ENCODE measurements around the gene C16orf95. TPM values are rescaled to one million over a fixed set of nuclear protein-coding genes. Genes with fewer than 3 reads are reported as not detected.

Gene C16orf95
- total and polyA plus RNA-seq, 4 donors = 2.0 to 6.2 (median 4.6) TPM

DNA sequence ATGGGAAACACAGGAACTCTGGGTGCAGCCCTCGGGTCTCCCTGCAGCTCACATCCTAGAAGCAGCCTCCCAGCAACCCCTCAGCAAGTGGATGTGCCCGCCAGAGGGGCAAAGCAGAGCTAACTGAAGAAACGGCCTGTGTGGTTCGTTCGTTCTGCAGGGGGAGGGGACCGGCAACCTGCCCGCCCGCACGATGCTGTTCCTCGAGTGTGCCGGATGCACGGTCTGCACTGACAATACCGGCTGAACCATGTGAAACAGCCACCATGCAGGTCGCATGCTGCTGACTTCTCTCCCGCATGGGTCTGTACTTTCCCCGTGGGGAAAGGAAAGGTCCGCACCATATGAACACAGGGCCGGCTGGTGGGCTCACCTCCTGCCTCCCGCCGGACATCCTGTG, 25.3 kb upstream of the C16orf95 start:
- TF ChIP-seq, protein P1, sequence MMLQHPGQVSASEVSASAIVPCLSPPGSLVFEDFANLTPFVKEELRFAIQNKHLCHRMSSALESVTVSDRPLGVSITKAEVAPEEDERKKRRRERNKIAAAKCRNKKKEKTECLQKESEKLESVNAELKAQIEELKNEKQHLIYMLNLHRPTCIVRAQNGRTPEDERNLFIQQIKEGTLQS (IDR thresholded peaks at IDR 0.05) = no peak
- no peak for TF ChIP-seq EGR1 (IDR thresholded peaks at IDR 0.05; ENCODE audit: low read depth in 2 of 2)
- TF ChIP-seq, protein P2, sequence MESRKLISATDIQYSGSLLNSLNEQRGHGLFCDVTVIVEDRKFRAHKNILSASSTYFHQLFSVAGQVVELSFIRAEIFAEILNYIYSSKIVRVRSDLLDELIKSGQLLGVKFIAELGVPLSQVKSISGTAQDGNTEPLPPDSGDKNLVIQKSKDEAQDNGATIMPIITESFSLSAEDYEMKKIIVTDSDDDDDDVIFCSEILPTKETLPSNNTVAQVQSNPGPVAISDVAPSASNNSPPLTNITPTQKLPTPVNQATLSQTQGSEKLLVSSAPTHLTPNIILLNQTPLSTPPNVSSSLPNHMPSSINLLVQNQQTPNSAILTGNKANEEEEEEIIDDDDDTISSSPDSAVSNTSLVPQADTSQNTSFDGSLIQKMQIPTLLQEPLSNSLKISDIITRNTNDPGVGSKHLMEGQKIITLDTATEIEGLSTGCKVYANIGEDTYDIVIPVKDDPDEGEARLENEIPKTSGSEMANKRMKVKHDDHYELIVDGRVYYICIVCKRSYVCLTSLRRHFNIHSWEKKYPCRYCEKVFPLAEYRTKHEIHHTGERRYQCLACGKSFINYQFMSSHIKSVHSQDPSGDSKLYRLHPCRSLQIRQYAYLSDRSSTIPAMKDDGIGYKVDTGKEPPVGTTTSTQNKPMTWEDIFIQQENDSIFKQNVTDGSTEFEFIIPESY (IDR thresholded peaks at IDR 0.05) = no peak
- no peak for TF ChIP-seq FOXA2 (IDR thresholded peaks at IDR 0.05)
- TF ChIP-seq RAD21 (IDR thresholded peaks at IDR 0.05) = no peak
- TF ChIP-seq YY1 (IDR thresholded peaks at IDR 0.05) = no peak
- TF ChIP-seq HNF4A (conservative IDR thresholded peaks at IDR 0.05) = no peak
- TF ChIP-seq RXRA (IDR thresholded peaks at IDR 0.05) = no peak
- TF ChIP-seq, protein P3, sequence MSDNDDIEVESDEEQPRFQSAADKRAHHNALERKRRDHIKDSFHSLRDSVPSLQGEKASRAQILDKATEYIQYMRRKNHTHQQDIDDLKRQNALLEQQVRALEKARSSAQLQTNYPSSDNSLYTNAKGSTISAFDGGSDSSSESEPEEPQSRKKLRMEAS (IDR thresholded peaks at IDR 0.05) = no peak
- TF ChIP-seq, protein P4, sequence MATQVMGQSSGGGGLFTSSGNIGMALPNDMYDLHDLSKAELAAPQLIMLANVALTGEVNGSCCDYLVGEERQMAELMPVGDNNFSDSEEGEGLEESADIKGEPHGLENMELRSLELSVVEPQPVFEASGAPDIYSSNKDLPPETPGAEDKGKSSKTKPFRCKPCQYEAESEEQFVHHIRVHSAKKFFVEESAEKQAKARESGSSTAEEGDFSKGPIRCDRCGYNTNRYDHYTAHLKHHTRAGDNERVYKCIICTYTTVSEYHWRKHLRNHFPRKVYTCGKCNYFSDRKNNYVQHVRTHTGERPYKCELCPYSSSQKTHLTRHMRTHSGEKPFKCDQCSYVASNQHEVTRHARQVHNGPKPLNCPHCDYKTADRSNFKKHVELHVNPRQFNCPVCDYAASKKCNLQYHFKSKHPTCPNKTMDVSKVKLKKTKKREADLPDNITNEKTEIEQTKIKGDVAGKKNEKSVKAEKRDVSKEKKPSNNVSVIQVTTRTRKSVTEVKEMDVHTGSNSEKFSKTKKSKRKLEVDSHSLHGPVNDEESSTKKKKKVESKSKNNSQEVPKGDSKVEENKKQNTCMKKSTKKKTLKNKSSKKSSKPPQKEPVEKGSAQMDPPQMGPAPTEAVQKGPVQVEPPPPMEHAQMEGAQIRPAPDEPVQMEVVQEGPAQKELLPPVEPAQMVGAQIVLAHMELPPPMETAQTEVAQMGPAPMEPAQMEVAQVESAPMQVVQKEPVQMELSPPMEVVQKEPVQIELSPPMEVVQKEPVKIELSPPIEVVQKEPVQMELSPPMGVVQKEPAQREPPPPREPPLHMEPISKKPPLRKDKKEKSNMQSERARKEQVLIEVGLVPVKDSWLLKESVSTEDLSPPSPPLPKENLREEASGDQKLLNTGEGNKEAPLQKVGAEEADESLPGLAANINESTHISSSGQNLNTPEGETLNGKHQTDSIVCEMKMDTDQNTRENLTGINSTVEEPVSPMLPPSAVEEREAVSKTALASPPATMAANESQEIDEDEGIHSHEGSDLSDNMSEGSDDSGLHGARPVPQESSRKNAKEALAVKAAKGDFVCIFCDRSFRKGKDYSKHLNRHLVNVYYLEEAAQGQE (IDR thresholded peaks at IDR 0.05) = no peak
- TF ChIP-seq NR2F2 (IDR thresholded peaks at IDR 0.05) = no peak
- no peak for TF ChIP-seq FOXA1 (IDR thresholded peaks at IDR 0.05)
- TF ChIP-seq GABPA (IDR thresholded peaks at IDR 0.05 in 1 of 2, conservative IDR thresholded peaks at IDR 0.05 in 1 of 2) = no peak
- TF ChIP-seq JUND (IDR thresholded peaks at IDR 0.05) = no peak
- TF ChIP-seq, protein P5, sequence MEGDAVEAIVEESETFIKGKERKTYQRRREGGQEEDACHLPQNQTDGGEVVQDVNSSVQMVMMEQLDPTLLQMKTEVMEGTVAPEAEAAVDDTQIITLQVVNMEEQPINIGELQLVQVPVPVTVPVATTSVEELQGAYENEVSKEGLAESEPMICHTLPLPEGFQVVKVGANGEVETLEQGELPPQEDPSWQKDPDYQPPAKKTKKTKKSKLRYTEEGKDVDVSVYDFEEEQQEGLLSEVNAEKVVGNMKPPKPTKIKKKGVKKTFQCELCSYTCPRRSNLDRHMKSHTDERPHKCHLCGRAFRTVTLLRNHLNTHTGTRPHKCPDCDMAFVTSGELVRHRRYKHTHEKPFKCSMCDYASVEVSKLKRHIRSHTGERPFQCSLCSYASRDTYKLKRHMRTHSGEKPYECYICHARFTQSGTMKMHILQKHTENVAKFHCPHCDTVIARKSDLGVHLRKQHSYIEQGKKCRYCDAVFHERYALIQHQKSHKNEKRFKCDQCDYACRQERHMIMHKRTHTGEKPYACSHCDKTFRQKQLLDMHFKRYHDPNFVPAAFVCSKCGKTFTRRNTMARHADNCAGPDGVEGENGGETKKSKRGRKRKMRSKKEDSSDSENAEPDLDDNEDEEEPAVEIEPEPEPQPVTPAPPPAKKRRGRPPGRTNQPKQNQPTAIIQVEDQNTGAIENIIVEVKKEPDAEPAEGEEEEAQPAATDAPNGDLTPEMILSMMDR (IDR thresholded peaks at IDR 0.05; ENCODE audit: low read depth, low read length, missing input control) = no peak
- no peak for TF ChIP-seq HNF4G (IDR thresholded peaks at IDR 0.05)
- TF ChIP-seq SP1 (IDR thresholded peaks at IDR 0.05) = no peak
- TF ChIP-seq TAF1 (conservative IDR thresholded peaks at IDR 0.05) = no peak
- H3K9me3 ChIP-seq (ENCODE audit: control insufficient read depth in 4 of 4, low read length in 3 of 4) = no peaks in the 10 kb centered on the region
- H3K27me3 ChIP-seq (ENCODE audit: control insufficient read depth in 4 of 4, insufficient read depth in 4 of 4, low read length in 3 of 4) = no peaks in the 10 kb centered on the region
- H3K4me3 ChIP-seq (ENCODE audit: low read depth in 1 of 3, low read length in 3 of 3) = no peak overlapping the region
- H3K9ac ChIP-seq (ENCODE audit: low read depth in 1 of 2, low read length in 2 of 2) = no peak overlapping the region
- WGBS = 96% methylated on average over 20 of the region's 20 CpGs
- H3K27ac ChIP-seq (ENCODE audit: low read depth in 1 of 2, low read length in 2 of 2) = no peak overlapping the region
- no peak for DNase-seq (ENCODE audit: low spot score)
- H3K36me3 ChIP-seq (ENCODE audit: control insufficient read depth in 4 of 4, insufficient read depth in 3 of 4, low read depth in 1 of 4, low read length in 3 of 4) = peaks cover 15 to 71% (median 33%) of the 10 kb centered on the region in 4 donors
- H3K4me1 ChIP-seq (ENCODE audit: control insufficient read depth in 4 of 4, insufficient read depth in 4 of 4, low read length in 3 of 4) = peaks cover 0 to 3% (median 0%) of the 10 kb centered on the region in 4 donors

Data from liver (tissue), 9 donors.